ENCODE measurements around the gene ADAMTS17.
"Not testable (repeated sequence)": the region's sequence is repeated elsewhere in the genome, so short reads cannot be mapped to it uniquely, and the experiment has no call there.

The ADAMTS17 gene

DNA sequence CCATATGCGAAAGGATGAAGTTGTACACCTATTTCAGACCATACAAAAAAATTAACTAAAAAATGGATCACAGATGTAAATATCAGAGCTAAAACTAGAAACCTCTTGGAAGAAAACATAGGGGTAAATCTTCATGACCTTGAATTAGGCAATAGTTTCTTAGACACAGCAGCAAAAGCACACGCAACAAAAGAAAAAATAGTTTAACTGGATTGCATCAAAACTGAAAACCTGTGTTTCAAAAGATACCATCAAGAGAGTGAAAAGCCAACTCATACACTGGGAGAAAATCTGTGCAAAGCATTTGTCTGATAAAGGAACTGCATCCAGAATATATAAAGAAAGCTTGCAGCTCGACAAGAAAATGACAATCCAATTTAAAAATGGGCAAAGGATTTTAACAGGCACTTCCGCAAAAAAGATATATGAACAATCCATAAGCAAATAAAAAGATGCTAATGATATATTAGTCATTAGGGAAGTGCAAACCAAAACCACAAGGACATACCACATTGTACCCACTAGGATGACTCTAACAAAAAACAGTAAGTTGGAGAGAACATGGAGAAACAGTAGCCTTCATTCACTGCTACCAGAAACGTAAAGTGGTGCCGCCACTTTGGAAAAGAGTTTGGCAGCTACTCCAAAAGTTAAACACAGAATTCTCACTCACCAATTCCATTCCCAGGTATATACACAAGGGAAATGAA, 263.1 kb downstream of the ADAMTS17 start:
- Histone ChIP-seq H3K4me1 (ENCODE audit: control insufficient read depth, insufficient read depth, low read length) (no peaks in the 10 kb centered on the region), H3K4me3 (ENCODE audit: low read length in 2 of 2) (no peak overlapping the region), H3K27ac (ENCODE audit: low read length) (no peak overlapping the region), H3K27me3 (ENCODE audit: control insufficient read depth in 1 of 2, insufficient read depth in 2 of 2, low read length in 2 of 2) (no peaks in the 10 kb centered on the region), H3K36me3 (ENCODE audit: control insufficient read depth in 2 of 2, insufficient read depth in 2 of 2, low read length in 2 of 2) (no peaks in the 10 kb centered on the region), H3K9ac (ENCODE audit: low read length in 2 of 2) (no peak overlapping the region), H3K9me3 (ENCODE audit: control insufficient read depth in 2 of 2, low read length in 2 of 2) (no peaks in the 10 kb centered on the region)

- no peak overlapping the region for H3K4me3 ChIP-seq (ENCODE audit: low read length in 2 of 2)
- no peak overlapping the region for H3K9ac ChIP-seq (ENCODE audit: low read length in 2 of 2)
- no peak overlapping the region for H3K27ac ChIP-seq (ENCODE audit: low read length)
- H3K4me1 ChIP-seq (ENCODE audit: control insufficient read depth, insufficient read depth, low read length): no peaks in the 10 kb centered on the region
- no peaks in the 10 kb centered on the region for H3K36me3 ChIP-seq (ENCODE audit: control insufficient read depth in 2 of 2, insufficient read depth in 2 of 2, low read length in 2 of 2)
- H3K27me3 ChIP-seq (ENCODE audit: control insufficient read depth in 1 of 2, insufficient read depth in 2 of 2, low read length in 2 of 2): no peaks in the 10 kb centered on the region
- H3K9me3 ChIP-seq (ENCODE audit: control insufficient read depth in 2 of 2, low read length in 2 of 2): no peaks in the 10 kb centered on the region
These were observed 266.5 kb downstream of the ADAMTS17 start for GRCh38 chr15:100075229-100075628.

DNA sequence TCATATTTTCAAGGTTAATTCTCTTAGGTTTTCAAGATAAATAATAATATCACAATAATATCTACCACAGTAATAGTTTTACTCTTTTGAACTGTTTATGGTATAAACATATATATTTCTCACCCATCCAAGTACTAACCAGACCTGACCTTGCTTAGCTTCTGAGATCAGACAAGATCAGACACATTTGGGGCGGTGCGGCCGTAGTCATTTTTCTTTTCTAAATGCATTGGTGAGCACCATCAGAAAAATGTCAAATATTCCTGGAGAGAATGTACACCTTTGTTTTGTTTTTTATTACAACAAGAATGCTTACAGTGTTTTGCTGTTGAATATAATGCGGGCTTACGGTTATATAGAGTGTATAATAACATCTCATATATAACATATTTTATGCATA, 267.8 kb downstream of the ADAMTS17 start:
- Histone ChIP-seq H3K27ac (ENCODE audit: low read length) (no peak overlapping the region), H3K4me3 (ENCODE audit: low read length in 2 of 2) (no peak overlapping the region), H3K4me1 (ENCODE audit: control insufficient read depth, insufficient read depth, low read length) (no peaks in the 10 kb centered on the region), H3K27me3 (ENCODE audit: control insufficient read depth in 1 of 2, insufficient read depth in 2 of 2, low read length in 2 of 2) (no peaks in the 10 kb centered on the region), H3K36me3 (ENCODE audit: control insufficient read depth in 2 of 2, insufficient read depth in 2 of 2, low read length in 2 of 2) (no peaks in the 10 kb centered on the region), H3K9ac (ENCODE audit: low read length in 2 of 2) (no peak overlapping the region), H3K9me3 (ENCODE audit: control insufficient read depth in 2 of 2, low read length in 2 of 2) (no peaks in the 10 kb centered on the region)

DNA sequence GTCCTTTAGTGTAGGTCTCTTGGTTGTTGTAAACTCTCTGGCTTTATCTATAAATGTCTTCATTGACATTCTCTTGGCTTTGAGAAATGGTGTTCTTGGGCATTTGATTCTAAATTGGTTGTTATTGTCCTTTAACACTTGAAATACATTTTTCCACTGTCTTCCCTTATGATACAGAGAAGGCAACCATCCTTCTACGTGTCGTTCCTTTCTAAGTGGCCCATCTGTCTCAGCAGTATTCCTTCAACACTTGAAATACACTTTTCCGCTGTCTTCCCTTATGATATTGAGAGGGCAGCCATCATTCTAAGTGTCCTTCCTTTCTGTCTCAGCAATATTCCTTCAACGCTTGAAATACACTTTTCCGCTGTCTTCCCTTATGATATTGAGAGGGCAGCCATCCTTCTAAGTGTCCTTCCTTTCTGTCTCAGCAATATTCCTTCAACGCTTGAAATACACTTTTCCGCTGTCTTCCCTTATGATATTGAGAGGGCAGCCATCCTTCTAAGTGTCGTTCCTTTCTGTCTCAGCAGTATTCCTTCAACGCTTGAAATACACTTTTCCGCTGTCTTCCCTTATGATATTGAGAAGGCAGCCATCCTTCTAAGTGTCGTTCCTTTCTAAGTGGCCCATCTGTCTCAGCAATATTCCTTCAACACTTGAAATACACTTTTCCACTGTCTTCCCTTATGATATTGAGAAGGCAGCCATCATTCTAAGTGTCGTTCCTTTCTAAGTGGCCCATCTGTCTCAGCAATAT, 275.1 kb downstream of the ADAMTS17 start:
- H3K36me3 ChIP-seq (ENCODE audit: control insufficient read depth in 2 of 2, insufficient read depth in 2 of 2, low read length in 2 of 2); H3K9me3 ChIP-seq (ENCODE audit: control insufficient read depth in 2 of 2, low read length in 2 of 2); H3K4me1 ChIP-seq (ENCODE audit: control insufficient read depth, insufficient read depth, low read length); H3K27me3 ChIP-seq (ENCODE audit: control insufficient read depth in 1 of 2, insufficient read depth in 2 of 2, low read length in 2 of 2); H3K9ac ChIP-seq (ENCODE audit: low read length in 2 of 2); H3K4me3 ChIP-seq (ENCODE audit: low read length in 2 of 2); H3K27ac ChIP-seq (ENCODE audit: low read length): not testable (repeated sequence)

GRCh38 chr15:100061944-100062343, 279.8 kb downstream of the ADAMTS17 start:
- Histone ChIP-seq H3K9ac (ENCODE audit: low read length in 2 of 2) (no peak overlapping the region), H3K27me3 (ENCODE audit: control insufficient read depth in 1 of 2, insufficient read depth in 2 of 2, low read length in 2 of 2) (no peaks in the 10 kb centered on the region), H3K36me3 (ENCODE audit: control insufficient read depth in 2 of 2, insufficient read depth in 2 of 2, low read length in 2 of 2) (no peaks in the 10 kb centered on the region), H3K9me3 (ENCODE audit: control insufficient read depth in 2 of 2, low read length in 2 of 2) (no peaks in the 10 kb centered on the region), H3K27ac (ENCODE audit: low read length) (no peak overlapping the region), H3K4me1 (ENCODE audit: control insufficient read depth, insufficient read depth, low read length) (peaks cover 9% of the 10 kb centered on the region), H3K4me3 (ENCODE audit: low read length in 2 of 2) (no peak overlapping the region)

GRCh38 chr15:100060276-100060926, 281.4 kb downstream of the ADAMTS17 start:
- Histone ChIP-seq H3K27ac (ENCODE audit: low read length) (no peak overlapping the region), H3K9me3 (ENCODE audit: control insufficient read depth in 2 of 2, low read length in 2 of 2) (no peaks in the 10 kb centered on the region), H3K4me3 (ENCODE audit: low read length in 2 of 2) (no peak overlapping the region), H3K36me3 (ENCODE audit: control insufficient read depth in 2 of 2, insufficient read depth in 2 of 2, low read length in 2 of 2) (no peaks in the 10 kb centered on the region), H3K27me3 (ENCODE audit: control insufficient read depth in 1 of 2, insufficient read depth in 2 of 2, low read length in 2 of 2) (no peaks in the 10 kb centered on the region), H3K4me1 (ENCODE audit: control insufficient read depth, insufficient read depth, low read length) (peaks cover 9% of the 10 kb centered on the region), H3K9ac (ENCODE audit: low read length in 2 of 2) (no peak overlapping the region)

GRCh38 chr15:100059521-100059920, 282.3 kb downstream of the ADAMTS17 start:
- Histone ChIP-seq H3K27me3 (ENCODE audit: control insufficient read depth in 1 of 2, insufficient read depth in 2 of 2, low read length in 2 of 2) (no peaks in the 10 kb centered on the region), H3K4me1 (ENCODE audit: control insufficient read depth, insufficient read depth, low read length) (peaks cover 9% of the 10 kb centered on the region), H3K36me3 (ENCODE audit: control insufficient read depth in 2 of 2, insufficient read depth in 2 of 2, low read length in 2 of 2) (no peaks in the 10 kb centered on the region), H3K9ac (ENCODE audit: low read length in 2 of 2) (no peak overlapping the region), H3K27ac (ENCODE audit: low read length) (no peak overlapping the region), H3K4me3 (ENCODE audit: low read length in 2 of 2) (no peak overlapping the region), H3K9me3 (ENCODE audit: control insufficient read depth in 2 of 2, low read length in 2 of 2) (no peaks in the 10 kb centered on the region)

- Histone ChIP-seq H3K27me3 (ENCODE audit: control insufficient read depth in 1 of 2, insufficient read depth in 2 of 2, low read length in 2 of 2) (no peaks in the 10 kb centered on the region), H3K4me1 (ENCODE audit: control insufficient read depth, insufficient read depth, low read length) (peaks cover 9% of the 10 kb centered on the region), H3K4me3 (ENCODE audit: low read length in 2 of 2) (no peak overlapping the region), H3K36me3 (ENCODE audit: control insufficient read depth in 2 of 2, insufficient read depth in 2 of 2, low read length in 2 of 2) (no peaks in the 10 kb centered on the region), H3K9me3 (ENCODE audit: control insufficient read depth in 2 of 2, low read length in 2 of 2) (no peaks in the 10 kb centered on the region), H3K9ac (ENCODE audit: low read length in 2 of 2) (no peak overlapping the region), H3K27ac (ENCODE audit: low read length) (no peak overlapping the region)
These were observed 282.7 kb downstream of the ADAMTS17 start for GRCh38 chr15:100059094-100059493.

DNA sequence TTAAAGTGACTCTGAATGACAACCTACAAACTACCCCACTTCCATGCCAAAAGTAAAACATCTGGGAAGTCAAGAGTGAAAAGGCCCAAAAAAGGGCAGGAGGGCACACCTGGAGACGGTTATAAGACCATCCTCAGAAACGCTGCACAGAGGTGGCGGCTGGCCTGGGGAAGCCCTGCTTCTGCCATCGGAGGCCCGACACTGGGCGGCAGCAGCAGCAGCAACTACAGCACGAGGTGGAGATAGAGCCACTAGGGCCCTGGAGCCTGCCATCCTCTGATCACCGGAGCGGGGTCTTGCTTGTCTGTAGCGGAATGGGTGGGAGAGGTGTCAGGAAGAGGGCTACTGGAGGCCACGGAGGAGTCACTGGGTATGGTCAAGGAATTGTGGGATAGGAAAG, 283.3 kb downstream of the ADAMTS17 start:
- no peak overlapping the region for H3K4me3 ChIP-seq (ENCODE audit: low read length in 2 of 2)
- H3K36me3 ChIP-seq (ENCODE audit: control insufficient read depth in 2 of 2, insufficient read depth in 2 of 2, low read length in 2 of 2): no peaks in the 10 kb centered on the region
- no peak overlapping the region for H3K27ac ChIP-seq (ENCODE audit: low read length)
- H3K9ac ChIP-seq (ENCODE audit: low read length in 2 of 2): no peak overlapping the region
- H3K4me1 ChIP-seq (ENCODE audit: control insufficient read depth, insufficient read depth, low read length): peaks cover 9% of the 10 kb centered on the region
- H3K27me3 ChIP-seq (ENCODE audit: control insufficient read depth in 1 of 2, insufficient read depth in 2 of 2, low read length in 2 of 2): no peaks in the 10 kb centered on the region
- no peaks in the 10 kb centered on the region for H3K9me3 ChIP-seq (ENCODE audit: control insufficient read depth in 2 of 2, low read length in 2 of 2)

DNA sequence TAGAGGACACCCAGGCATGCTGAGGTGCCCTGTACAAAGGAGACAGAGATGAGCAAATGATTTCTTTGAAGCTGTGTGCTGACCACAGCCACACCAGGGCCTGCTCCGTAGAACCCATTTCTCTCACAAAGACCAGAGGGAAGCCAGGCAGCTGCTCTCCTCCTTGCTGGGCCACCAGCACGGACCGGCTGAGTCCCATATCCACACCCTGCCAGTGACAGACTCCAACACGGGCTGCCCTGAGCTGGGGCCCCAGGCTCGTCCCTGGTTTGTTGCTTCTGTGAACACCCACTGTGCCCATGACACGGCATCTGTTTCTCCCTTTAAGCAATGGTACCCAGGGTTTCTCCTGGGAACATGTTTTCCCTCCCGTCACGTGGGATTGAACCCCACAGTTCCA, 284.5 kb downstream of the ADAMTS17 start:
- Histone ChIP-seq H3K27me3 (ENCODE audit: control insufficient read depth in 1 of 2, insufficient read depth in 2 of 2, low read length in 2 of 2) (no peaks in the 10 kb centered on the region), H3K36me3 (ENCODE audit: control insufficient read depth in 2 of 2, insufficient read depth in 2 of 2, low read length in 2 of 2) (no peaks in the 10 kb centered on the region), H3K4me3 (ENCODE audit: low read length in 2 of 2) (no peak overlapping the region), H3K4me1 (ENCODE audit: control insufficient read depth, insufficient read depth, low read length) (peaks cover 9% of the 10 kb centered on the region), H3K27ac (ENCODE audit: low read length) (no peak overlapping the region), H3K9me3 (ENCODE audit: control insufficient read depth in 2 of 2, low read length in 2 of 2) (no peaks in the 10 kb centered on the region), H3K9ac (ENCODE audit: low read length in 2 of 2) (no peak overlapping the region)

Measured in stomach smooth muscle (tissue), 2 donors.